ENCODE data around the gene CNOT10. TPM values are rescaled to one million over a fixed set of nuclear protein-coding genes. Genes with fewer than 3 reads are reported as not detected.
A peak's percentile ranks its signal among the peaks of the same experiment; 100 is the strongest.

Gene CNOT10
- total and polyA plus RNA-seq, 2 donors (not counting 1 experiment from before 2014, with no cell fraction given), result 17.5 to 28.6 TPM

- no peaks in the 10 kb centered on the region for H4K20me1 ChIP-seq (ENCODE audit: control insufficient read depth, extremely low read depth, insufficient read depth, low read length)
These were observed 43.6 kb upstream of the CNOT10 start for GRCh38 chr3:32641356-32641755.

GRCh38 chr3:32643354-32643753 lies 41.6 kb upstream of the CNOT10 start:
- Histone ChIP-seq H2AFZ (ENCODE audit: low read length) (no peak overlapping the region), H3K27ac (ENCODE audit: insufficient read depth, low read length) (no peak overlapping the region), H3K4me2 (ENCODE audit: extremely low read depth, insufficient read depth, low read length) (no peak overlapping the region), H3K36me3 (ENCODE audit: control insufficient read depth, insufficient read depth, low read length) (no peaks in the 10 kb centered on the region), H3K9me3 (ENCODE audit: control insufficient read depth, insufficient read depth, low read depth, low read length) (no peaks in the 10 kb centered on the region), H3K4me1 (ENCODE audit: control insufficient read depth, extremely low read depth, insufficient read depth, low read length) (no peaks in the 10 kb centered on the region), H3K27me3 (ENCODE audit: control insufficient read depth, insufficient read depth, low read length) (no peaks in the 10 kb centered on the region), H3K9ac (ENCODE audit: insufficient read depth, low read length) (no peak overlapping the region), H4K20me1 (ENCODE audit: control insufficient read depth, extremely low read depth, insufficient read depth, low read length) (no peaks in the 10 kb centered on the region), H3K79me2 (ENCODE audit: control insufficient read depth, insufficient read depth, low read length) (no peaks in the 10 kb centered on the region), H3K4me3 (replicated peaks in 1 of 4; ENCODE audit: control extremely low read depth in 1 of 4, insufficient read depth in 1 of 4, low read depth in 3 of 4, low read length in 4 of 4) (no peak overlapping the region)
- DNase-seq (ENCODE audit: low read depth in 2 of 2), result no peak
- TF ChIP-seq EZH2 (IDR thresholded peaks at IDR 0.05; ENCODE audit: low read length, missing control alignments) (no peak), CTCF (conservative IDR thresholded peaks at IDR 0.05 in 1 of 2, IDR thresholded peaks at IDR 0.05 in 1 of 2; ENCODE audit: low read depth in 1 of 2, low read length in 2 of 2) (no peak)

More at GRCh38 chr3:32641356-32641755, 43.6 kb upstream of the CNOT10 start:
- H3K9ac ChIP-seq (ENCODE audit: insufficient read depth, low read length), result no peak overlapping the region
- no peaks in the 10 kb centered on the region for H3K36me3 ChIP-seq (ENCODE audit: control insufficient read depth, insufficient read depth, low read length)
- no peaks in the 10 kb centered on the region for H3K79me2 ChIP-seq (ENCODE audit: control insufficient read depth, insufficient read depth, low read length)
- H3K27me3 ChIP-seq (ENCODE audit: control insufficient read depth, insufficient read depth, low read length), result no peaks in the 10 kb centered on the region
- peak in 1 of 2 donors; percentile 61 for DNase-seq (ENCODE audit: low read depth in 2 of 2)
- H3K27ac ChIP-seq (ENCODE audit: insufficient read depth, low read length), result no peak overlapping the region
- H2AFZ ChIP-seq (ENCODE audit: low read length), result no peak overlapping the region
- H3K9me3 ChIP-seq (ENCODE audit: control insufficient read depth, insufficient read depth, low read depth, low read length), result no peaks in the 10 kb centered on the region
- H3K4me2 ChIP-seq (ENCODE audit: extremely low read depth, insufficient read depth, low read length), result no peak overlapping the region
- no peaks in the 10 kb centered on the region for H3K4me1 ChIP-seq (ENCODE audit: control insufficient read depth, extremely low read depth, insufficient read depth, low read length)
- no peak for TF ChIP-seq EZH2 (IDR thresholded peaks at IDR 0.05; ENCODE audit: low read length, missing control alignments)
- TF ChIP-seq CTCF (conservative IDR thresholded peaks at IDR 0.05 in 1 of 2, IDR thresholded peaks at IDR 0.05 in 1 of 2; ENCODE audit: low read depth in 1 of 2, low read length in 2 of 2), result no peak
- H3K4me3 ChIP-seq (replicated peaks in 1 of 4; ENCODE audit: control extremely low read depth in 1 of 4, insufficient read depth in 1 of 4, low read depth in 3 of 4, low read length in 4 of 4), result no peak overlapping the region

- H3K4me1 ChIP-seq (ENCODE audit: control insufficient read depth, extremely low read depth, insufficient read depth, low read length), result no peaks in the 10 kb centered on the region
- no peak overlapping the region for H3K4me3 ChIP-seq (replicated peaks in 1 of 4; ENCODE audit: control extremely low read depth in 1 of 4, insufficient read depth in 1 of 4, low read depth in 3 of 4, low read length in 4 of 4)
- no peak overlapping the region for H2AFZ ChIP-seq (ENCODE audit: low read length)
- no peak for DNase-seq (ENCODE audit: low read depth in 2 of 2)
- H3K36me3 ChIP-seq (ENCODE audit: control insufficient read depth, insufficient read depth, low read length), result no peaks in the 10 kb centered on the region
- no peak overlapping the region for H3K9ac ChIP-seq (ENCODE audit: insufficient read depth, low read length)
- H3K27me3 ChIP-seq (ENCODE audit: control insufficient read depth, insufficient read depth, low read length), result no peaks in the 10 kb centered on the region
- H3K79me2 ChIP-seq (ENCODE audit: control insufficient read depth, insufficient read depth, low read length), result no peaks in the 10 kb centered on the region
- H3K27ac ChIP-seq (ENCODE audit: insufficient read depth, low read length), result no peak overlapping the region
- no peaks in the 10 kb centered on the region for H4K20me1 ChIP-seq (ENCODE audit: control insufficient read depth, extremely low read depth, insufficient read depth, low read length)
- H3K4me2 ChIP-seq (ENCODE audit: extremely low read depth, insufficient read depth, low read length), result no peak overlapping the region
- no peak for TF ChIP-seq CTCF (conservative IDR thresholded peaks at IDR 0.05 in 1 of 2, IDR thresholded peaks at IDR 0.05 in 1 of 2; ENCODE audit: low read depth in 1 of 2, low read length in 2 of 2)
- TF ChIP-seq EZH2 (IDR thresholded peaks at IDR 0.05; ENCODE audit: low read length, missing control alignments), result no peak
- H3K9me3 ChIP-seq (ENCODE audit: control insufficient read depth, insufficient read depth, low read depth, low read length), result no peaks in the 10 kb centered on the region
These were observed 41.2 kb upstream of the CNOT10 start for GRCh38 chr3:32643816-32644215.
